SK-N-SH treated with all-trans-retinoic acid at 6 μM for 48 hours (cell line): ENCODE data around the gene MUC2.

Experiments
- ATAC-seq: fragments of 200-7000 bp; cut with Tn5 transposase; 3 replicates; pipeline ENCODE4 v1.9.1; 2020; ENCODE audit warnings: mild to moderate bottlenecking, moderate library complexity
- ARNTL ChIP-seq: fragments of 450-650 bp; formaldehyde crosslinking; IDR thresholded peaks from 2 replicates; pipeline ENCODE4 v1.5.0; 2020; ENCODE audit warnings: low read depth, mild to moderate bottlenecking, moderate library complexity, borderline replicate concordance
- BACH2 ChIP-seq: fragments of 250-450 bp; sonication (Bioruptor Pico); IDR thresholded peaks from 2 replicates; pipeline ENCODE4 v1.9.0; 2021; ENCODE audit warnings: mild to moderate bottlenecking, borderline replicate concordance
- CREB5 ChIP-seq: fragments of 250-450 bp; sonication (Bioruptor Pico); IDR thresholded peaks from 2 replicates; pipeline ENCODE4 v1.5.1; 2020; ENCODE audit warnings: low read depth, mild to moderate bottlenecking, moderate library complexity
- CSDC2 ChIP-seq: fragments of 250-450 bp; sonication (Bioruptor Pico); IDR thresholded peaks from 2 replicates; pipeline ENCODE4 v1.5.0; 2020; ENCODE audit warnings: mild to moderate bottlenecking, moderate library complexity
- CSRNP3 ChIP-seq: fragments of 250-450 bp; sonication (Bioruptor Pico); IDR thresholded peaks from 2 replicates; pipeline ENCODE4 v1.5.1; 2021; ENCODE audit warnings: mild to moderate bottlenecking, moderate library complexity
- ESRRG ChIP-seq: fragments of 250-450 bp; sonication (Bioruptor Pico); IDR thresholded peaks from 2 replicates; pipeline ENCODE4 v1.6.1; 2021; ENCODE audit warnings: mild to moderate bottlenecking
- GLIS3 ChIP-seq: fragments of 250-450 bp; sonication (Bioruptor Pico); IDR thresholded peaks from 2 replicates; pipeline ENCODE4 v1.5.0; 2020; ENCODE audit warnings: mild to moderate bottlenecking, moderate library complexity
- ISL1 ChIP-seq: fragments of 250-450 bp; sonication (Bioruptor Pico); IDR thresholded peaks from 2 replicates; pipeline ENCODE4 v2.1.2; 2022; ENCODE audit warnings: mild to moderate bottlenecking, moderate library complexity
- OSR1 ChIP-seq: fragments of 250-450 bp; sonication (Bioruptor Pico); IDR thresholded peaks from 2 replicates; pipeline ENCODE4 v1.8.0; 2022; ENCODE audit warnings: moderate library complexity, mild to moderate bottlenecking, inconsistent platforms
- POU6F1 ChIP-seq: fragments of 250-450 bp; sonication (Bioruptor Pico); IDR thresholded peaks from 2 replicates; pipeline ENCODE4 v1.8.0; 2021; ENCODE audit warnings: low read depth, mild to moderate bottlenecking, moderate library complexity, borderline replicate concordance
- PPARA ChIP-seq: fragments of 250-450 bp; sonication (Bioruptor Pico); IDR thresholded peaks from 2 replicates; pipeline ENCODE4 v1.5.0; 2020; ENCODE audit warnings: mild to moderate bottlenecking, borderline replicate concordance
- SNAI2 ChIP-seq: fragments of 250-450 bp; sonication (Bioruptor Pico); IDR thresholded peaks from 2 replicates; pipeline ENCODE4 v1.5.0; 2020; ENCODE audit warnings: mild to moderate bottlenecking, moderate library complexity
- TCF4 ChIP-seq: fragments of 250-450 bp; sonication (Bioruptor Pico); IDR thresholded peaks from 2 replicates; pipeline ENCODE4 v1.8.0; 2021; ENCODE audit warnings: mild to moderate bottlenecking, moderate library complexity, borderline replicate concordance
- TOX ChIP-seq: fragments of 250-450 bp; sonication (Bioruptor Pico); IDR thresholded peaks from 2 replicates; pipeline ENCODE4 v1.8.0; 2021; ENCODE audit warnings: mild to moderate bottlenecking, moderate library complexity, borderline replicate concordance
- ZC3H10 ChIP-seq: fragments of 250-450 bp; sonication (Bioruptor Pico); IDR thresholded peaks from 2 replicates; pipeline ENCODE4 v1.5.1; 2021; ENCODE audit warnings: mild to moderate bottlenecking, moderate library complexity
- ZFP3 ChIP-seq: fragments of 250-450 bp; sonication (Bioruptor Pico); IDR thresholded peaks from 2 replicates; pipeline ENCODE4 v1.5.0; 2020; ENCODE audit warnings: mild to moderate bottlenecking, moderate library complexity
- ZFP30 ChIP-seq: fragments of 450-650 bp; formaldehyde crosslinking; IDR thresholded peaks from 2 replicates; pipeline ENCODE4 v1.5.0; 2022; ENCODE audit warnings: mild to moderate bottlenecking, moderate library complexity
- ZNF70 ChIP-seq: fragments of 450-650 bp; formaldehyde crosslinking; IDR thresholded peaks from 2 replicates; pipeline ENCODE4 v1.5.0; 2020; ENCODE audit warnings: mild to moderate bottlenecking, moderate library complexity
- ZNF8 ChIP-seq: fragments of 450-650 bp; formaldehyde crosslinking; IDR thresholded peaks from 2 replicates; pipeline ENCODE4 v1.5.0; 2020; ENCODE audit warnings: mild to moderate bottlenecking, moderate library complexity
- TF ChIP-seq, protein P1 (sequence below): fragments of 250-450 bp; sonication (Bioruptor Pico); IDR thresholded peaks from 2 replicates; pipeline ENCODE4 v1.5.0; 2020; ENCODE audit warnings: mild to moderate bottlenecking, moderate library complexity
- TF ChIP-seq, protein P2 (sequence below): fragments of 250-450 bp; sonication (Bioruptor Pico); IDR thresholded peaks from 2 replicates; pipeline ENCODE4 v1.8.0; 2020; ENCODE audit warnings: mild to moderate bottlenecking, moderate library complexity, borderline replicate concordance

MUC2 gene

GRCh38 chr11:1048375-1049070, 26.2 kb upstream of the MUC2 start:
- ATAC-seq, result no peak

GRCh38 chr11:1049071-1049405, 25.6 kb upstream of the MUC2 start:
- ATAC-seq, result no peak
- TF ChIP-seq BACH2 (CRISPR knock-in tag) (no peak), PPARA (CRISPR knock-in tag) (no peak), TCF4 (CRISPR knock-in tag) (no peak), POU6F1 (CRISPR knock-in tag) (no peak), OSR1 (CRISPR knock-in tag) (no peak), ZNF8 (CRISPR knock-in tag) (no peak), ZC3H10 (CRISPR knock-in tag) (no peak), TOX (no peak), ZFP3 (CRISPR knock-in tag) (no peak)
- TF ChIP-seq, protein P1, sequence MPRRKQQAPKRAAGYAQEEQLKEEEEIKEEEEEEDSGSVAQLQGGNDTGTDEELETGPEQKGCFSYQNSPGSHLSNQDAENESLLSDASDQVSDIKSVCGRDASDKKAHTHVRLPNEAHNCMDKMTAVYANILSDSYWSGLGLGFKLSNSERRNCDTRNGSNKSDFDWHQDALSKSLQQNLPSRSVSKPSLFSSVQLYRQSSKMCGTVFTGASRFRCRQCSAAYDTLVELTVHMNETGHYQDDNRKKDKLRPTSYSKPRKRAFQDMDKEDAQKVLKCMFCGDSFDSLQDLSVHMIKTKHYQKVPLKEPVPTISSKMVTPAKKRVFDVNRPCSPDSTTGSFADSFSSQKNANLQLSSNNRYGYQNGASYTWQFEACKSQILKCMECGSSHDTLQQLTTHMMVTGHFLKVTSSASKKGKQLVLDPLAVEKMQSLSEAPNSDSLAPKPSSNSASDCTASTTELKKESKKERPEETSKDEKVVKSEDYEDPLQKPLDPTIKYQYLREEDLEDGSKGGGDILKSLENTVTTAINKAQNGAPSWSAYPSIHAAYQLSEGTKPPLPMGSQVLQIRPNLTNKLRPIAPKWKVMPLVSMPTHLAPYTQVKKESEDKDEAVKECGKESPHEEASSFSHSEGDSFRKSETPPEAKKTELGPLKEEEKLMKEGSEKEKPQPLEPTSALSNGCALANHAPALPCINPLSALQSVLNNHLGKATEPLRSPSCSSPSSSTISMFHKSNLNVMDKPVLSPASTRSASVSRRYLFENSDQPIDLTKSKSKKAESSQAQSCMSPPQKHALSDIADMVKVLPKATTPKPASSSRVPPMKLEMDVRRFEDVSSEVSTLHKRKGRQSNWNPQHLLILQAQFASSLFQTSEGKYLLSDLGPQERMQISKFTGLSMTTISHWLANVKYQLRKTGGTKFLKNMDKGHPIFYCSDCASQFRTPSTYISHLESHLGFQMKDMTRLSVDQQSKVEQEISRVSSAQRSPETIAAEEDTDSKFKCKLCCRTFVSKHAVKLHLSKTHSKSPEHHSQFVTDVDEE (CRISPR knock-in tag), result no peak

More at GRCh38 chr11:1048375-1049070, 26.2 kb upstream of the MUC2 start:
- TF ChIP-seq GLIS3 (CRISPR knock-in tag), result no peak
- TF ChIP-seq ZC3H10 (CRISPR knock-in tag), result no peak
- TF ChIP-seq ZNF70, result no peak
- TF ChIP-seq BACH2 (CRISPR knock-in tag), result no peak
- no peak for TF ChIP-seq POU6F1 (CRISPR knock-in tag)
- TF ChIP-seq, protein P1 (CRISPR knock-in tag), result no peak
- no peak for TF ChIP-seq CSRNP3 (CRISPR knock-in tag)
- TF ChIP-seq CSDC2 (CRISPR knock-in tag), result no peak
- no peak for TF ChIP-seq CREB5 (CRISPR knock-in tag)
- TF ChIP-seq OSR1 (CRISPR knock-in tag), result no peak
- TF ChIP-seq ESRRG (CRISPR knock-in tag), result no peak
- no peak for TF ChIP-seq SNAI2 (CRISPR knock-in tag)
- TF ChIP-seq TOX, result no peak
- no peak for TF ChIP-seq ISL1
- TF ChIP-seq, protein P2, sequence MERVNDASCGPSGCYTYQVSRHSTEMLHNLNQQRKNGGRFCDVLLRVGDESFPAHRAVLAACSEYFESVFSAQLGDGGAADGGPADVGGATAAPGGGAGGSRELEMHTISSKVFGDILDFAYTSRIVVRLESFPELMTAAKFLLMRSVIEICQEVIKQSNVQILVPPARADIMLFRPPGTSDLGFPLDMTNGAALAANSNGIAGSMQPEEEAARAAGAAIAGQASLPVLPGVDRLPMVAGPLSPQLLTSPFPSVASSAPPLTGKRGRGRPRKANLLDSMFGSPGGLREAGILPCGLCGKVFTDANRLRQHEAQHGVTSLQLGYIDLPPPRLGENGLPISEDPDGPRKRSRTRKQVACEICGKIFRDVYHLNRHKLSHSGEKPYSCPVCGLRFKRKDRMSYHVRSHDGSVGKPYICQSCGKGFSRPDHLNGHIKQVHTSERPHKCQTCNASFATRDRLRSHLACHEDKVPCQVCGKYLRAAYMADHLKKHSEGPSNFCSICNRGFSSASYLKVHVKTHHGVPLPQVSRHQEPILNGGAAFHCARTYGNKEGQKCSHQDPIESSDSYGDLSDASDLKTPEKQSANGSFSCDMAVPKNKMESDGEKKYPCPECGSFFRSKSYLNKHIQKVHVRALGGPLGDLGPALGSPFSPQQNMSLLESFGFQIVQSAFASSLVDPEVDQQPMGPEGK (CRISPR knock-in tag), result no peak
- no peak for TF ChIP-seq ZFP30
- no peak for TF ChIP-seq ARNTL (CRISPR knock-in tag)
